ENCODE results near the gene BABAM2.

DNA sequence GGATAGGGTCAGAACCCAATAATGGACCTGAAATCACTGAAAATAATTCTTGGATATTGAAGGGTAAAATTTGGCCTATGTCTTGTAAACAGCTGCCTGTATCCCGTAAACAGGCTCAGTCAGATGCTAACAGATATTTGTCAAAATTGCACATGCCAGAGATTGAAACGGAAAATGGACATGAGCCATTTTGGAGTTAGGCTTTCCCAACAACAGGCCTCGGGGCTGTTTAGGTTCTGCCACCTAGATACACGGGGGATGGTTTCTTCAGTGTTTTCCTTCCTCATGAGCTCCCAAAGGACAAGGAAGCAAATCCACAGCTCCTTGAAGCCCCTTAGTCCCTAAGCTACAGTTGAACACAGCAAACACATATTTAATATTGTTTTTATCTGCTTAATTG lies 297.9 kb downstream of the BABAM2 start:
- TF ChIP-seq EZH2 (IDR thresholded peaks at IDR 0.05): no peak
- TF ChIP-seq, protein P1, sequence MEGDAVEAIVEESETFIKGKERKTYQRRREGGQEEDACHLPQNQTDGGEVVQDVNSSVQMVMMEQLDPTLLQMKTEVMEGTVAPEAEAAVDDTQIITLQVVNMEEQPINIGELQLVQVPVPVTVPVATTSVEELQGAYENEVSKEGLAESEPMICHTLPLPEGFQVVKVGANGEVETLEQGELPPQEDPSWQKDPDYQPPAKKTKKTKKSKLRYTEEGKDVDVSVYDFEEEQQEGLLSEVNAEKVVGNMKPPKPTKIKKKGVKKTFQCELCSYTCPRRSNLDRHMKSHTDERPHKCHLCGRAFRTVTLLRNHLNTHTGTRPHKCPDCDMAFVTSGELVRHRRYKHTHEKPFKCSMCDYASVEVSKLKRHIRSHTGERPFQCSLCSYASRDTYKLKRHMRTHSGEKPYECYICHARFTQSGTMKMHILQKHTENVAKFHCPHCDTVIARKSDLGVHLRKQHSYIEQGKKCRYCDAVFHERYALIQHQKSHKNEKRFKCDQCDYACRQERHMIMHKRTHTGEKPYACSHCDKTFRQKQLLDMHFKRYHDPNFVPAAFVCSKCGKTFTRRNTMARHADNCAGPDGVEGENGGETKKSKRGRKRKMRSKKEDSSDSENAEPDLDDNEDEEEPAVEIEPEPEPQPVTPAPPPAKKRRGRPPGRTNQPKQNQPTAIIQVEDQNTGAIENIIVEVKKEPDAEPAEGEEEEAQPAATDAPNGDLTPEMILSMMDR (IDR thresholded peaks at IDR 0.05): no peak
- no peak for TF ChIP-seq EZH2phosphoT487 (IDR thresholded peaks at IDR 0.05)

Measured in neural progenitor cell (in vitro differentiated cells).